Keratinocyte (primary cell): ENCODE data around the gene ALK.
"Not testable (repeated sequence)": the region's sequence is repeated elsewhere in the genome, so short reads cannot be mapped to it uniquely, and the experiment has no call there.

Experiments
- CTCF ChIP-seq, 3 experiments: IDR thresholded peaks in 1 of 3; conservative IDR thresholded peaks in 1 of 3; optimal IDR thresholded peaks in 1 of 3; 2 replicates in 2 of 3; 3 replicates in 1 of 3; pipeline versions ENCODE3 to v1.5.1; 2011; ENCODE audit warnings: low read length in 3 of 3, mild to moderate bottlenecking in 3 of 3, moderate library complexity in 2 of 3, control low read depth in 1 of 3, inconsistent platforms in 1 of 3; ENCODE audit not compliant: insufficient read depth in 2 of 3; ENCODE audit errors: extremely low read depth in 1 of 3
- EZH2 ChIP-seq: IDR thresholded peaks from one replicate; pipeline ENCODE4 v1.6.1; 2012; ENCODE audit warnings: inconsistent platforms, mild to moderate bottlenecking, low read length, moderate library complexity

DNA sequence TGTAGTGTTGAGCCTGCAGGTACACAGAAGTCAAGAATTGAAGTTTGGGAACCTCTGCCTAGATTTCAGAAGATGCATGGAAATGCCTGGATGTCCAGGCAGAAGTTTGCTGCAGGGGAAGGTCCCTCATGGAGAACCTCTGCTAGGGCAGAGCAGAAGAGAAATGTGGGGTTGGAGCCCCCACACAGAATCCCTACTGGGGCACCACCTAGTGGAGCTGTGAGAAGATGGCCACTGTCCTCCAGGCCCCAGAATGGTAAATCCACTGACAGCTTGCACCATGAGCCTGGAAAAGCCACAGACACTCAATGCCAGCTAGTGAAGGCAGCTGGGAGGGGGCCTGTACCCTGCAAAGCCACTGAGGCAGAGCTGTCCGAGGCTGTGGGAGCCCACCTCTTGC, 97.2 kb downstream of the ALK start:
- TF ChIP-seq CTCF (optimal IDR thresholded peaks at IDR 0.05 in 1 of 3, IDR thresholded peaks at IDR 0.05 in 1 of 3, conservative IDR thresholded peaks at IDR 0.05 in 1 of 3; ENCODE audit: extremely low read depth in 1 of 3, insufficient read depth in 2 of 3, low read length in 3 of 3): peak in 1 of 3 experiments; percentile 30
- not testable (repeated sequence) for TF ChIP-seq EZH2
